ENCODE data around the gene CELF5.
"Not testable (repeated sequence)": the region's sequence is repeated elsewhere in the genome, so short reads cannot be mapped to it uniquely, and the experiment has no call there.

- not testable (repeated sequence) for TF ChIP-seq EP300, CTCF (IDR thresholded peaks at IDR 0.05)
Observed at GRCh38 chr19:3191806-3192104, 32.7 kb upstream of the CELF5 start.
